Fibroblast of lung (primary cell): ENCODE measurements around the gene CCN5. TPM values are rescaled to one million over a fixed set of nuclear protein-coding genes. Genes with fewer than 3 reads are reported as not detected.

Experiments used
- DNase-seq, 2 donors: peaks; one replicate each; pipeline versions ENCODE4 v3.0.0 to v3.0.0-alpha.2; 2010; ENCODE audit warnings: low read depth in 2 of 2
- H2AFZ ChIP-seq: 2 replicates; pipeline ENCODE4 v1.5.1; 2012; ENCODE audit warnings: low read length, control low read depth, inconsistent platforms
- H3K27ac ChIP-seq: 2 replicates; pipeline ENCODE4 v1.5.1; 2011; ENCODE audit warnings: low read length, control low read depth; ENCODE audit not compliant: insufficient read depth
- H3K27me3 ChIP-seq: 2 replicates; pipeline ENCODE4 v1.5.1; 2011; ENCODE audit warnings: mild to moderate bottlenecking, low read length; ENCODE audit not compliant: control insufficient read depth, insufficient read depth
- H3K36me3 ChIP-seq: 2 replicates; pipeline ENCODE4 v1.5.1; 2011; ENCODE audit warnings: low read length; ENCODE audit not compliant: control insufficient read depth, insufficient read depth
- H3K4me1 ChIP-seq: 2 replicates; pipeline ENCODE4 v1.5.1; 2011; ENCODE audit warnings: low read length; ENCODE audit not compliant: control insufficient read depth, insufficient read depth; ENCODE audit errors: extremely low read depth
- H3K4me2 ChIP-seq: 2 replicates; pipeline ENCODE4 v1.5.1; 2011; ENCODE audit warnings: low read length, control low read depth; ENCODE audit not compliant: insufficient read depth; ENCODE audit errors: extremely low read depth
- H3K4me3 ChIP-seq, 4 experiments: fragments of 200-600 bp in 1 of 4; sonication (generic) in 1 of 4; replicated peaks in 1 of 4; 2 replicates each; pipeline ENCODE4 v1.5.1; 2011 to 2016; ENCODE audit warnings: low read length in 4 of 4, low read depth in 3 of 4, mild to moderate bottlenecking in 3 of 4, control low read depth in 2 of 4, inconsistent platforms in 1 of 4, mixed read lengths in 1 of 4; ENCODE audit not compliant: insufficient read depth in 1 of 4; ENCODE audit errors: control extremely low read depth in 1 of 4
- H3K79me2 ChIP-seq: 2 replicates; pipeline ENCODE4 v1.5.1; 2012; ENCODE audit warnings: mild to moderate bottlenecking, low read length, inconsistent platforms; ENCODE audit not compliant: control insufficient read depth, insufficient read depth
- H3K9ac ChIP-seq: 2 replicates; pipeline ENCODE4 v1.5.1; 2011; ENCODE audit warnings: mild to moderate bottlenecking, low read length, control low read depth; ENCODE audit not compliant: insufficient read depth
- H3K9me3 ChIP-seq: 2 replicates; pipeline ENCODE4 v1.5.1; 2012; ENCODE audit warnings: low read depth, low read length; ENCODE audit not compliant: control insufficient read depth, insufficient read depth
- H4K20me1 ChIP-seq: 2 replicates; pipeline ENCODE4 v1.5.1; 2011; ENCODE audit warnings: low read length; ENCODE audit not compliant: control insufficient read depth, insufficient read depth; ENCODE audit errors: extremely low read depth
- CTCF ChIP-seq, 2 donors: IDR thresholded peaks in 1 of 2; conservative IDR thresholded peaks in 1 of 2; 1 replicate in 1 of 2; 2 replicates in 1 of 2; pipeline ENCODE4 v1.5.1; 2011 to 2012; ENCODE audit warnings: low read length in 2 of 2, control low read depth in 1 of 2, inconsistent platforms in 1 of 2, low read depth in 1 of 2, mild to moderate bottlenecking in 1 of 2
- EZH2 ChIP-seq: IDR thresholded peaks from 2 replicates; pipeline ENCODE4 v1.5.1; 2012; ENCODE audit warnings: low read length, control low read depth, mild to moderate bottlenecking; ENCODE audit errors: missing control alignments
- polyA plus RNA-seq, 2 donors: library from polyadenylated mRNA; depleted of rRNA in 1 of 2; stranded (reverse) in 1 of 2; unstranded in 1 of 2; fragments of >200 nt; gene quantifications; 2 replicates each; pipeline ENCODE4 v1.2.1, GENCODE V29; 2011 to 2012; ENCODE audit warnings: missing spikeins in 1 of 2
- total RNA-seq: library from RNA; depleted of rRNA; stranded (reverse); fragments of >200 nt; gene quantifications from 2 replicates; pipeline ENCODE4 v1.2.1, GENCODE V29; 2014

The CCN5 gene
- total and polyA plus RNA-seq, 2 donors (not counting 1 experiment from before 2014, with no cell fraction given), result 31.4 to 122 TPM

GRCh38 chr20:44745122-44745597 is 30.0 kb downstream of the CCN5 start:
- TF ChIP-seq CTCF (conservative IDR thresholded peaks at IDR 0.05 in 1 of 2, IDR thresholded peaks at IDR 0.05 in 1 of 2; ENCODE audit: low read depth in 1 of 2, low read length in 2 of 2) (no peak), EZH2 (no peak)
- no peak for DNase-seq
- Histone ChIP-seq H3K36me3 (no peaks in the 10 kb centered on the region), H3K79me2 (no peaks in the 10 kb centered on the region), H3K27ac (no peak overlapping the region), H3K9ac (no peak overlapping the region), H3K9me3 (no peaks in the 10 kb centered on the region), H3K27me3 (peaks cover 58% of the 10 kb centered on the region), H3K4me1 (peaks cover 3% of the 10 kb centered on the region), H3K4me3 (peak overlapping the region in 1 of 4 experiments; percentile 56), H4K20me1 (no peaks in the 10 kb centered on the region), H2AFZ (no peak overlapping the region), H3K4me2 (no peak overlapping the region)

GRCh38 chr20:44745598-44746366 is 30.6 kb downstream of the CCN5 start, which contains the start of gene KCNK15:
TSS of gene KCNK15 (plus strand) at chr20:44745865. CDS start at chr20:44745911, 46 bp downstream.
- no peak within 1 kb of the TSS for H3K27ac ChIP-seq
- peak in 1 of 2 donors; percentile 33 for DNase-seq
- peak within 1 kb of the TSS; percentile 7 for H3K9ac ChIP-seq
- no peaks in the 10 kb centered on the region for H3K36me3 ChIP-seq
- peak within 1 kb of the TSS; percentile 39 for H2AFZ ChIP-seq
- H3K9me3 ChIP-seq, result no peaks in the 10 kb centered on the region
- H4K20me1 ChIP-seq, result no peaks in the 10 kb centered on the region
- H3K4me3 ChIP-seq, result peak within 1 kb of the TSS; percentile 19 to 56 (median 34)
- TF ChIP-seq EZH2 (peak; percentile 76), CTCF (conservative IDR thresholded peaks at IDR 0.05 in 1 of 2, IDR thresholded peaks at IDR 0.05 in 1 of 2; ENCODE audit: low read depth in 1 of 2, low read length in 2 of 2) (no peak)
- H3K79me2 ChIP-seq, result no peaks in the 10 kb centered on the region
- H3K27me3 ChIP-seq, result peaks cover 58% of the 10 kb centered on the region
- peak within 1 kb of the TSS; percentile 58 for H3K4me2 ChIP-seq
- peaks cover 3% of the 10 kb centered on the region for H3K4me1 ChIP-seq

GRCh38 chr20:44746367-44747165 is 31.4 kb downstream of the CCN5 start:
- Histone ChIP-seq H3K4me1 (peaks cover 3% of the 10 kb centered on the region), H3K4me3 (peak overlapping the region; percentile 19 to 56 (median 34)), H3K27me3 (peaks cover 60% of the 10 kb centered on the region), H3K36me3 (no peaks in the 10 kb centered on the region), H2AFZ (no peak overlapping the region), H3K9me3 (no peaks in the 10 kb centered on the region), H3K9ac (no peak overlapping the region), H4K20me1 (no peaks in the 10 kb centered on the region), H3K27ac (no peak overlapping the region), H3K79me2 (no peaks in the 10 kb centered on the region), H3K4me2 (peak overlapping the region; percentile 58)
- no peak for DNase-seq
- no peak for TF ChIP-seq CTCF (conservative IDR thresholded peaks at IDR 0.05 in 1 of 2, IDR thresholded peaks at IDR 0.05 in 1 of 2; ENCODE audit: low read depth in 1 of 2, low read length in 2 of 2)
- TF ChIP-seq EZH2, result peak; percentile 86
